Neutrophil (primary cell): ENCODE results near the gene FERMT1.
"Not testable (repeated sequence)": the region's sequence is repeated elsewhere in the genome, so short reads cannot be mapped to it uniquely, and the experiment has no call there.

Experiments
- H3K27ac ChIP-seq: fragments of 200-600 bp; sonication (generic); 2 replicates; pipeline ENCODE4 v1.5.1; 2016; ENCODE audit warnings: mild to moderate bottlenecking, moderate library complexity
- H3K27me3 ChIP-seq: fragments of 200-600 bp; sonication (generic); 2 replicates; pipeline ENCODE4 v1.6.0; 2016; ENCODE audit warnings: mild to moderate bottlenecking
- H3K36me3 ChIP-seq: fragments of 200-600 bp; sonication (generic); 2 replicates; pipeline ENCODE4 v1.5.1; 2017
- H3K4me1 ChIP-seq, 2 experiments: fragments of 200-600 bp in 1 of 2; sonication (generic) in 1 of 2; 1 replicate in 1 of 2; 2 replicates in 1 of 2; pipeline versions ENCODE4 v1.5.1 to v1.6.1; 2013 to 2016; ENCODE audit warnings: low read depth in 1 of 2, low read length in 1 of 2, mild to moderate bottlenecking in 1 of 2, moderate library complexity in 1 of 2; ENCODE audit not compliant: control insufficient read depth in 1 of 2, insufficient read depth in 1 of 2
- H3K4me3 ChIP-seq, 2 experiments: fragments of 200-600 bp in 1 of 2; sonication (generic) in 1 of 2; 1 replicate in 1 of 2; 2 replicates in 1 of 2; pipeline ENCODE4 v1.5.1; 2013 to 2016; ENCODE audit warnings: low read depth in 1 of 2, low read length in 1 of 2, mild to moderate bottlenecking in 1 of 2, moderate library complexity in 1 of 2
- H3K9me3 ChIP-seq: fragments of 200-600 bp; sonication (generic); 2 replicates; pipeline ENCODE4 v1.5.1; 2016
- TF ChIP-seq, protein P1 (sequence below): fragments of 200-600 bp; sonication (generic); IDR thresholded peaks from 2 replicates; pipeline ENCODE4 v1.5.1; 2016; ENCODE audit warnings: antibody characterized with exemption

Gene FERMT1

DNA sequence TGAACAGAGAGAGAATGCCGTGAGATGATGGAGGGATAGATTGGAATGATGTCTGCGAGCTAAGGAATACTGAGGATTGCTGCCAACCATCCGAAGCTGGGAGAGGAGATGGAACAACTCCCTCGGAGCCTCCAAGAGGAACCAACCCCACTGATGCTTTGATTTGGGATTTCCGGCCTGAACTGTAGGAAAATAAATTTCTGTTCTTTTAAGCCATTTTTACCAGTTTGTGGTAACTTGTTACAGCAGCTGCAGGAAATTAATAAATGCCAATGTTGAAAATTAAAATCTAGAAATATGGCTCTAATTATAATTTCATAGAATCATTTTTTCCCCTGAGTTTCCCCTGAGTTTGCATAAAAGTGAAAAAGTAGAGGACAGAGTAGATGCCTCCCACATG, 83.1 kb downstream of the FERMT1 start:
- Histone ChIP-seq H3K9me3 (no peaks in the 10 kb centered on the region), H3K27me3 (no peaks in the 10 kb centered on the region), H3K36me3 (peaks cover 69% of the 10 kb centered on the region), H3K27ac (no peak overlapping the region), H3K4me3 (no peak overlapping the region), H3K4me1 (peaks cover 2 to 3% of the 10 kb centered on the region in 2 experiments)
- TF ChIP-seq, protein P1, sequence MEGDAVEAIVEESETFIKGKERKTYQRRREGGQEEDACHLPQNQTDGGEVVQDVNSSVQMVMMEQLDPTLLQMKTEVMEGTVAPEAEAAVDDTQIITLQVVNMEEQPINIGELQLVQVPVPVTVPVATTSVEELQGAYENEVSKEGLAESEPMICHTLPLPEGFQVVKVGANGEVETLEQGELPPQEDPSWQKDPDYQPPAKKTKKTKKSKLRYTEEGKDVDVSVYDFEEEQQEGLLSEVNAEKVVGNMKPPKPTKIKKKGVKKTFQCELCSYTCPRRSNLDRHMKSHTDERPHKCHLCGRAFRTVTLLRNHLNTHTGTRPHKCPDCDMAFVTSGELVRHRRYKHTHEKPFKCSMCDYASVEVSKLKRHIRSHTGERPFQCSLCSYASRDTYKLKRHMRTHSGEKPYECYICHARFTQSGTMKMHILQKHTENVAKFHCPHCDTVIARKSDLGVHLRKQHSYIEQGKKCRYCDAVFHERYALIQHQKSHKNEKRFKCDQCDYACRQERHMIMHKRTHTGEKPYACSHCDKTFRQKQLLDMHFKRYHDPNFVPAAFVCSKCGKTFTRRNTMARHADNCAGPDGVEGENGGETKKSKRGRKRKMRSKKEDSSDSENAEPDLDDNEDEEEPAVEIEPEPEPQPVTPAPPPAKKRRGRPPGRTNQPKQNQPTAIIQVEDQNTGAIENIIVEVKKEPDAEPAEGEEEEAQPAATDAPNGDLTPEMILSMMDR = no peak

- Histone ChIP-seq H3K27ac (no peak overlapping the region), H3K36me3 (peaks cover 69% of the 10 kb centered on the region), H3K4me1 (peaks cover 13 to 15% of the 10 kb centered on the region in 2 experiments), H3K4me3 (no peak overlapping the region), H3K27me3 (no peaks in the 10 kb centered on the region), H3K9me3 (no peaks in the 10 kb centered on the region)
- TF ChIP-seq, protein P1 = no peak
Observed at GRCh38 chr20:6038256-6038655, 84.6 kb downstream of the FERMT1 start.

GRCh38 chr20:6037082-6037481, 85.7 kb downstream of the FERMT1 start:
- Histone ChIP-seq H3K36me3 (peaks cover 65% of the 10 kb centered on the region), H3K27me3 (no peaks in the 10 kb centered on the region), H3K9me3 (no peaks in the 10 kb centered on the region), H3K4me3 (no peak overlapping the region), H3K27ac (no peak overlapping the region), H3K4me1 (peaks cover 13 to 15% of the 10 kb centered on the region in 2 experiments)
- TF ChIP-seq, protein P1 = no peak

- H3K27me3 ChIP-seq = no peaks in the 10 kb centered on the region
- no peaks in the 10 kb centered on the region for H3K9me3 ChIP-seq
- no peak overlapping the region for H3K4me3 ChIP-seq
- H3K27ac ChIP-seq = no peak overlapping the region
- TF ChIP-seq, protein P1 = no peak
- peaks cover 56% of the 10 kb centered on the region for H3K36me3 ChIP-seq
- H3K4me1 ChIP-seq = peaks cover 13 to 15% of the 10 kb centered on the region in 2 experiments
Observed at GRCh38 chr20:6036213-6036612, 86.6 kb downstream of the FERMT1 start.

- Histone ChIP-seq H3K36me3 (peaks cover 41% of the 10 kb centered on the region), H3K4me1 (peaks cover 13 to 15% of the 10 kb centered on the region in 2 experiments), H3K27ac (peak overlapping the region; percentile 41), H3K9me3 (no peaks in the 10 kb centered on the region), H3K4me3 (no peak overlapping the region), H3K27me3 (no peaks in the 10 kb centered on the region)
- TF ChIP-seq, protein P1 = no peak
Observed at GRCh38 chr20:6034134-6034969, 88.5 kb downstream of the FERMT1 start.

- Histone ChIP-seq H3K4me1 (peaks cover 15 to 18% of the 10 kb centered on the region in 2 experiments), H3K36me3 (peaks cover 26% of the 10 kb centered on the region)
- H3K27me3 ChIP-seq, H3K9me3 ChIP-seq, H3K27ac ChIP-seq, H3K4me3 ChIP-seq: not testable (repeated sequence)
Observed at GRCh38 chr20:6032907-6033306, 89.9 kb downstream of the FERMT1 start.
